ENCODE data around the gene TMEM184A.

TMEM184A gene

GRCh38 chr7:1572111-1572822 lies 16.3 kb upstream of the TMEM184A start:
- DNase-seq (ENCODE audit: low read depth) = no peak
- TF ChIP-seq CTCF (conservative IDR thresholded peaks at IDR 0.05; ENCODE audit: low read length) = no peak
- H3K4me3 ChIP-seq (ENCODE audit: low read length) = no peak overlapping the region

GRCh38 chr7:1569833-1570632 lies 14.0 kb upstream of the TMEM184A start, which contains the start of gene PSMG3:
Gene PSMG3, minus strand, starts transcription at chr7:1570032. Its CDS starts 693 bp downstream, at chr7:1569339.
- DNase-seq (ENCODE audit: low read depth) = peak; percentile 91
- peak within 1 kb of the TSS; percentile 91 for H3K4me3 ChIP-seq (ENCODE audit: low read length)
- TF ChIP-seq CTCF (conservative IDR thresholded peaks at IDR 0.05; ENCODE audit: low read length) = peak; percentile 26; the same call in 1 of the 2 replicates

GRCh38 chr7:1569440-1569832 lies 13.4 kb upstream of the TMEM184A start:
- TF ChIP-seq CTCF (conservative IDR thresholded peaks at IDR 0.05; ENCODE audit: low read length) = no peak
- no peak for DNase-seq (ENCODE audit: low read depth)
- peak overlapping the region; percentile 75 for H3K4me3 ChIP-seq (ENCODE audit: low read length)

- DNase-seq (ENCODE audit: low read depth) = peak; percentile 49
- H3K4me3 ChIP-seq (ENCODE audit: low read length) = peak overlapping the region; percentile 75
- no peak for TF ChIP-seq CTCF (conservative IDR thresholded peaks at IDR 0.05; ENCODE audit: low read length)
Observed at GRCh38 chr7:1569016-1569415, 13.0 kb upstream of the TMEM184A start.

- TF ChIP-seq CTCF (conservative IDR thresholded peaks at IDR 0.05; ENCODE audit: low read length) = no peak
- DNase-seq (ENCODE audit: low read depth) = peak; percentile 83
- H3K4me3 ChIP-seq (ENCODE audit: low read length) = peak overlapping the region; percentile 13
Observed at GRCh38 chr7:1567896-1568510, 12.0 kb upstream of the TMEM184A start.

GRCh38 chr7:1567049-1567771 lies 11.2 kb upstream of the TMEM184A start:
- H3K4me3 ChIP-seq (ENCODE audit: low read length) = peak overlapping the region; percentile 13; the same call in 1 of the 2 replicates
- no peak for TF ChIP-seq CTCF (conservative IDR thresholded peaks at IDR 0.05; ENCODE audit: low read length)
- peak; percentile 82 for DNase-seq (ENCODE audit: low read depth)

Measured in AG10803 (cell line).